IPS-18c (cell line): ENCODE data around the gene GALNS.
"Not testable (repeated sequence)": the region's sequence is repeated elsewhere in the genome, so short reads cannot be mapped to it uniquely, and the experiment has no call there.

Source experiments
- H3K4me3 ChIP-seq: 2 replicates; pipeline ENCODE4 v1.7.0; 2013; ENCODE audit warnings: low read depth, mild to moderate bottlenecking, low read length, moderate library complexity; ENCODE audit not compliant: insufficient read depth
- H3K9me3 ChIP-seq: one replicate; pipeline ENCODE4 v1.6.1; 2013; ENCODE audit warnings: mild to moderate bottlenecking, low read length, moderate library complexity; ENCODE audit not compliant: control insufficient read depth, insufficient read depth

Gene GALNS, protein sequence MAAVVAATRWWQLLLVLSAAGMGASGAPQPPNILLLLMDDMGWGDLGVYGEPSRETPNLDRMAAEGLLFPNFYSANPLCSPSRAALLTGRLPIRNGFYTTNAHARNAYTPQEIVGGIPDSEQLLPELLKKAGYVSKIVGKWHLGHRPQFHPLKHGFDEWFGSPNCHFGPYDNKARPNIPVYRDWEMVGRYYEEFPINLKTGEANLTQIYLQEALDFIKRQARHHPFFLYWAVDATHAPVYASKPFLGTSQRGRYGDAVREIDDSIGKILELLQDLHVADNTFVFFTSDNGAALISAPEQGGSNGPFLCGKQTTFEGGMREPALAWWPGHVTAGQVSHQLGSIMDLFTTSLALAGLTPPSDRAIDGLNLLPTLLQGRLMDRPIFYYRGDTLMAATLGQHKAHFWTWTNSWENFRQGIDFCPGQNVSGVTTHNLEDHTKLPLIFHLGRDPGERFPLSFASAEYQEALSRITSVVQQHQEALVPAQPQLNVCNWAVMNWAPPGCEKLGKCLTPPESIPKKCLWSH

GRCh38 chr16:88856828-88857727 is at the start of gene GALNS, which contains the start of gene TRAPPC2L:
Gene GALNS, minus strand, starts transcription at chr16:88856947. Its CDS starts 70 bp downstream, at chr16:88856877.
Gene TRAPPC2L, plus strand, starts transcription at chr16:88857127. Its CDS starts 24 bp downstream, at chr16:88857151.
- H3K4me3 ChIP-seq, result peak within 1 kb of the TSS; percentile 91
- H3K9me3 ChIP-seq, result no peaks in the 10 kb centered on the region

- no peaks in the 10 kb centered on the region for H3K9me3 ChIP-seq
- H3K4me3 ChIP-seq, result no peak overlapping the region
These were observed 49.3 kb upstream of the GALNS start for GRCh38 chr16:88906020-88906419.

- H3K4me3 ChIP-seq, result no peak overlapping the region
- no peaks in the 10 kb centered on the region for H3K9me3 ChIP-seq
These were observed 48.8 kb upstream of the GALNS start for GRCh38 chr16:88905563-88905962.

GRCh38 chr16:88904676-88905365 is 48.1 kb upstream of the GALNS start:
- H3K4me3 ChIP-seq, result no peak overlapping the region

GRCh38 chr16:88903267-88903666 is 46.5 kb upstream of the GALNS start:
- no peaks in the 10 kb centered on the region for H3K9me3 ChIP-seq
- H3K4me3 ChIP-seq, result no peak overlapping the region

More at GRCh38 chr16:88904676-88905365, 48.1 kb upstream of the GALNS start:
- no peaks in the 10 kb centered on the region for H3K9me3 ChIP-seq

DNA sequence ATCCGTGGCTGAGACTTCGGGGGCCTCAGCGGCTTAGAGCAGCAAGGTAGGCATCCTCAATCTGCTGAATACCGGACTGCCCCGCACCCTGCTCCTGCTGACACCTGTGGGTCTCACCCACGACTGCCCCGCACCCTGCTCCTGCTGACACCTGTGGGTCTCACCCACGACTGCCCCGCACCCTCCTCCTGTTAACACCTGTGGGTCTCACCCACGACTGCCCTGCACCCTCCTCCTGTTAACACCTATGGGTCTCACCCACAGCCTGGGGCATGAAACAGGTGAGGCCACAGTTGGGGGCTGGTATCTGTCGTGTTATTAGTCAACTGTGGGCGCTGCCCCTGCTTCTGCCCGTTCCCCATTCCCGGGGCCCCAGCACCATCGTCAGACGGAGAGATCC is 46.0 kb upstream of the GALNS start:
- Histone ChIP-seq H3K9me3 (no peaks in the 10 kb centered on the region), H3K4me3 (no peak overlapping the region)

DNA sequence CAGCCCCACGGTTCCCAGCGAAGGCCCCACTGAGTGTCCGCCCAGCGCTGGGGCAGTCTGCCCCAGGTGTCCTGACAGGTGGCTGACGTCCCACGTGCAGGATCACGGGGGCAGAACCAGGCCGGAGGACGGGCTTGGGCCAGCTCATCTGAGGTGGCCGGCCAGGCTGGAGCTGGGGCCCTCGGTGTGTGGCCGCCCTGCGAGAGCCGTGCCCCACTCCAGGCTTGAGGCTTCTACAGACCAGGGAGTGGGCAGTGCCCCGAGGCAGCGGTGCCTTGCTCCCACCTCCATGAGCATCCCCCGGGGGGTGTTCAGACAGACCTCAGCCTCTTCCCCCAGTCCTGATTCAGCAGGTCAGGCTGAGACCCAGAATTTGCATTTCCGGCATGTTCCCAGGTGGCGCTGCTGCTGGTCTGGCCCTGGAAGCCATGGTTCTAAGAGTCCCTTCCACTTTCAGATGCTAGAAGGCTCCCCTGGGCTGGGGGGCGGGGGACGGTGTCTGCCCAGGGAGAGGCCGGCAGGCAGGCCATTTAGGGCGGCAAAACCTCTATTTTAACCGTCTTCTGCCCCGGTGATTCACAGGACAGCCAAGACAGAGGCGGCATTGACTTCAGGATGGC is 45.1 kb upstream of the GALNS start:
- Histone ChIP-seq H3K4me3 (no peak overlapping the region), H3K9me3 (no peaks in the 10 kb centered on the region)

DNA sequence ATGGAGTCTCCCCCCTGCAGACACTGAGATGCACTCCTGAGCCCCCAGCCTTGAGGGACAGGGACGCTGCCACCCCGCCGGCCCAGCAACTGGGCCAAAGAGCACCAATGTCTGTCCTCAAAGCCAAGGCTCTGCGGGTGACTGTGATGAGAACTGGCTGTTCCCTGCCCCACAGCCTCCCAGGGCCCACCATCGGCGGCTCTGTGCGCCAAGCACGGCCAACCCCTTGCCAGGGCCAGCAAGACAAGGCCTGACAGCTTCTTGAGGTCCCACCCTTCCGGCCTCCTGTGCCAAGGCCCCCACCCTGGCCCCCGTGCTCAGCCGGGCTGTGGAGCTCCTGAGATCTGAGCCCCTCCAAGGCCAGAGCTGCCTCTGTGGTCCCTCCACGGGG is 43.9 kb upstream of the GALNS start:
- Histone ChIP-seq H3K9me3 (no peaks in the 10 kb centered on the region), H3K4me3 (no peak overlapping the region)

DNA sequence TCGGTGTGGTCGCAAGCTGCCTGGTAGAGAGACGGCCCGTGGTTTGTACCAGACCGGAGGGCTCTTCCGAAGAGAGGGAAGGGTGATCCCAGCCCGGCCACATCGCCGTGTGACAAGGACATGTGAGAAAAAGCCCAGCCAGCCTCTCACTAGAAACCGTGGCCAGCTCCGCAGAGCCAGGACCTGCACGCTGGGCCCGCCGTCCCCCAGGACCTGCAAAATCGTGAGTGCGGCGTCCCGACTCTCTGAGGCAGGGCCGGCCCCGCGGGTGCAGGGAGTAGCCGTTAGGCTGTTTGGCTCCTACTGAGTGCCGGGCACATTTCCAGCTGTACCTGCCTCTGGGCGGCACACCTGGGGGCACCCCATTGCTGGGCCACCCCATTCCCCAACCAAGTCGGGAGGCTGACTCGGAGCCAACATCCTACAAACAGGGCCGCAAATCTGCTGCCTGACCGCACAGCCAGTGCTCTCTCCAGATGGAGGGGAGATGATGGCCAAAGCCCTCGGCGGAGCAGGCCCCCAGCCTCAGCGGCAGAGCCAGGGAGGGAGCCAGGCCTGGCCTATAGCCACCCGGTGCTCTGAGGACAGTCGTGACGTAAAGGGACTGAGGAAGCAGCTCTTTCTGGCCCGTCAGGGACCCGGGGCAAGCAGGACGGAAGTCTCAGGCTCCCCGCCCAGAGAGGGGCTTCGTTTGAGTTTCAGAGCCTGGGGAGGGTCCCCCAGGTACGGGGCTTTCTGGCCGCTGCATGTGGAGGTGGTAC is 43.3 kb upstream of the GALNS start:
- no peak overlapping the region for H3K4me3 ChIP-seq

DNA sequence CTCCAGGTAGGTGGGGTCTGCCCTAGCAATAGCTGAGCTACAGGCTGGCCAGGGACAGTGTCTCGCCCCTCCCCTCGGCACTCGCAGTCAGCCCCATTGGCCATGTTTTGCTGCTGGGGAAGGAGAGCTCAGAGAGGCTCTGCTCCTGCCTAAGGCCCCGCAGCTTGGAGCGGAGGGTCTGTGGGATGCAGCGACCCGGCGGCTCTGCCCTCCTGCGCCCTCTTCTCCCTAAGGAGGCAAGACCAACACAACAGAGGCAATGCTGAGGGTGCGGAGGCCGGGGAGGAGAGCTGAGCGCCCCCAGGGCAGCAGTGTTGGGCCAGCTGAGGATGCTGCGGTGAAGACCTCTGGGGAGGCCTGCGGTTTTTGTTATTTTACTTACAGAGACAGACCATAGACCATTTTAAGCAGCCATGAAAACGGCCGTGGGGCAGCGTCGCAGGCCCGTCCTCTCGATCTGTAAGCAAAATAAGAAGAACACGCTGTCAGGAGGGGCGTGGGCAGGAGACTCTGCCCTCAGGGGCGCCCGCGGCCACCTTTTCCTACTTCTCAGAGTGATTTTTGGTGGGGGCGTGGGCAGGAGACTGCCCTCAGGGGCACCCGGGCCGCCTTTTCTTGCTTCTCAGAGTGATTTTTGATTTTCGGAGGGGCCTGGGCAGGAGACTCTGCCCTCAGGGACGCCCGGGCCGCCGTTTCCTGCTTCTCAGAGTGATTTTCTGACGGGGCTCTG is 41.1 kb upstream of the GALNS start:
- Histone ChIP-seq H3K4me3 (no peak overlapping the region), H3K9me3 (no peaks in the 10 kb centered on the region)

More for the DNA sequence above, 43.3 kb upstream of the GALNS start:
- no peaks in the 10 kb centered on the region for H3K9me3 ChIP-seq

- Histone ChIP-seq H3K4me3 (no peak overlapping the region), H3K9me3 (no peaks in the 10 kb centered on the region)
These were observed 39.7 kb upstream of the GALNS start for GRCh38 chr16:88896238-88897070.

DNA sequence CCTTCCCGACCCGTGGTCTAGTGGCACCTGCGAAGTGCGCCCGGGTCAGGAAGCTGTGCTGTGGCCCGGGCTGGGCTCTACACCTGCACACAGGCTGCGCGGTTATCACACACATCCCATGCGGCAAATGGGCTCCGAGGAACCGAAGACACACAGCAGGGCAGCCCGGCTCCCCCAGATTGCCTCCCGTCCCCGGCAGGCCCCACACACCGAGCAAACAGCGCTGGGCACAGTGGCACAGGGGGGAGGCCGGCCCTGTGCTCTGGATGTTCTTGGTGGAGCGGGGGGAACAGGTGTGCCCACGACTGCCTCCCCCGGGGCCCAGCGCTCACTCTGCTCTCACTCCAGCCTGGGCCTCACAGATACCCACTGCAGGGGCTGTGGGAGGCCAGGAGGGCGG is 38.6 kb upstream of the GALNS start:
- no peak overlapping the region for H3K4me3 ChIP-seq
- H3K9me3 ChIP-seq, result no peaks in the 10 kb centered on the region

DNA sequence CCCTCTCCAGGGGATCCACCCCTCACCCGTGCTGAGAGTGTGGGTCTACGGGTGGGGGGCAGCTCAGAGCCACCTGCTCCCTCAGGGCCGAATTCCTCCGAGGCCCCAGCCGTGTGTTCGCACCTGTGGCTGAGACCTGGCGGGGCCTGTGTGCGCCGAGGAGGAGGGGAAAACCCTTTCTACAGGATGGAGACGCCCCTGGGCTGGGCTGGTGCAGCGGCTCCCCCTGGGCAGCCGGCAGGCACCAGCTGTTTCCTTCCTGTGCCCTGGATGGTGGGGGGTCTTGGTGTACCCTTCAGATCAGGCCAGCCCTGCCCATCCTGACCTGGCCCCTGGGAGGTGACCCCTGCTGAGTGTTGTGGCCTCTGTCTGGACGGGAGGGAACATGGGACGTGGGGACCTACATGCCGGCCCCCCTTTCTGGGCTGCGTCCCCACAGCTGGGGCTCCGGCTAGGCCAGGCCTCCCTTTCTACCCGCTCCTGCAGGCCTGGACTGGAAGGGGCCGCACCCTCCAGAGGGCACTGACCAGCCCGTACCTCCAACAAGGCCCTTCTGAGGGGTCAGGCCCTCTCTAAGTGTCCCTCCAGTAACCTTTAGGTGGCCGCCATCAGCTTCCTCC is 38.0 kb upstream of the GALNS start:
- H3K4me3 ChIP-seq, result no peak overlapping the region
- H3K9me3 ChIP-seq, result no peaks in the 10 kb centered on the region

DNA sequence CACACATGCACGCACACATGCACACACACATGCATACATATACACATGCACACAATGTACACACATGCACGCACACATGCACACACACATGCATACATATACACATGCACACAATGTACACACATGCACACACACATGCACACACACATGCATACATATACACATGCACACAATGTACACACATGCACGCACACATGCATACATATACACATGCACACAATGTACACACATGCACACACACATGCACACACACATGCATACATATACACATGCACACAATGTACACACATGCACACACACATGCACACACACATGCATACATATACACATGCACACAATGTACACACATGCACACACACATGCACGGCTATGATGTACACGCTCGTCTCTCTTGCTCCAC is 37.5 kb upstream of the GALNS start:
- H3K9me3 ChIP-seq, result not testable (repeated sequence)

More for the DNA sequence above, 37.5 kb upstream of the GALNS start:
- not testable (repeated sequence) for H3K4me3 ChIP-seq
